Neutrophil (primary cell): ENCODE results near the gene DNAJC13.
"Not testable (repeated sequence)": the region's sequence is repeated elsewhere in the genome, so short reads cannot be mapped to it uniquely, and the experiment has no call there.

Source experiments
- H3K27ac ChIP-seq: fragments of 200-600 bp; sonication (generic); 2 replicates; pipeline ENCODE4 v1.5.1; 2016; ENCODE audit warnings: mild to moderate bottlenecking, moderate library complexity
- H3K27me3 ChIP-seq: fragments of 200-600 bp; sonication (generic); 2 replicates; pipeline ENCODE4 v1.6.0; 2016; ENCODE audit warnings: mild to moderate bottlenecking
- H3K36me3 ChIP-seq: fragments of 200-600 bp; sonication (generic); 2 replicates; pipeline ENCODE4 v1.5.1; 2017
- H3K4me1 ChIP-seq, 2 experiments: fragments of 200-600 bp in 1 of 2; sonication (generic) in 1 of 2; 1 replicate in 1 of 2; 2 replicates in 1 of 2; pipeline versions ENCODE4 v1.5.1 to v1.6.1; 2013 to 2016; ENCODE audit warnings: low read depth in 1 of 2, low read length in 1 of 2, mild to moderate bottlenecking in 1 of 2, moderate library complexity in 1 of 2; ENCODE audit not compliant: control insufficient read depth in 1 of 2, insufficient read depth in 1 of 2
- H3K4me3 ChIP-seq, 2 experiments: fragments of 200-600 bp in 1 of 2; sonication (generic) in 1 of 2; 1 replicate in 1 of 2; 2 replicates in 1 of 2; pipeline ENCODE4 v1.5.1; 2013 to 2016; ENCODE audit warnings: low read depth in 1 of 2, low read length in 1 of 2, mild to moderate bottlenecking in 1 of 2, moderate library complexity in 1 of 2
- H3K9me3 ChIP-seq: fragments of 200-600 bp; sonication (generic); 2 replicates; pipeline ENCODE4 v1.5.1; 2016
- CTCF ChIP-seq: fragments of 200-600 bp; sonication (generic); IDR thresholded peaks from 2 replicates; pipeline ENCODE4 v1.5.1; 2016; ENCODE audit warnings: antibody characterized with exemption

The DNAJC13 gene

GRCh38 chr3:132553826-132554225, 136.5 kb downstream of the DNAJC13 start:
- Histone ChIP-seq H3K36me3 (peaks cover 24% of the 10 kb centered on the region), H3K27ac (no peak overlapping the region), H3K4me1 (peaks cover 0 to 17% of the 10 kb centered on the region in 2 experiments), H3K9me3 (no peaks in the 10 kb centered on the region), H3K4me3 (no peak overlapping the region), H3K27me3 (no peaks in the 10 kb centered on the region)
- TF ChIP-seq CTCF, result no peak

- H3K27ac ChIP-seq, result no peak overlapping the region
- no peaks in the 10 kb centered on the region for H3K27me3 ChIP-seq
- peaks cover 28% of the 10 kb centered on the region for H3K36me3 ChIP-seq
- no peak for TF ChIP-seq CTCF
- peaks cover 0 to 16% of the 10 kb centered on the region in 2 experiments for H3K4me1 ChIP-seq
- no peak overlapping the region for H3K4me3 ChIP-seq
- H3K9me3 ChIP-seq, result no peaks in the 10 kb centered on the region
These were observed 137.1 kb downstream of the DNAJC13 start for GRCh38 chr3:132554437-132554836.

- peaks cover 0 to 5% of the 10 kb centered on the region in 2 experiments for H3K4me1 ChIP-seq
- H3K9me3 ChIP-seq, result no peaks in the 10 kb centered on the region
- no peak for TF ChIP-seq CTCF
- H3K27me3 ChIP-seq, result no peaks in the 10 kb centered on the region
- H3K27ac ChIP-seq, result no peak overlapping the region
- H3K4me3 ChIP-seq, result no peak overlapping the region
- H3K36me3 ChIP-seq, result peaks cover 34% of the 10 kb centered on the region
These were observed 138.2 kb downstream of the DNAJC13 start for GRCh38 chr3:132555306-132556035.

GRCh38 chr3:132556036-132556386, 138.7 kb downstream of the DNAJC13 start:
- not testable (repeated sequence) for H3K4me3 ChIP-seq, H3K9me3 ChIP-seq, H3K4me1 ChIP-seq, H3K27ac ChIP-seq, H3K27me3 ChIP-seq
- H3K36me3 ChIP-seq, result peaks cover 40% of the 10 kb centered on the region

- Histone ChIP-seq H3K4me3 (no peak overlapping the region), H3K27ac (no peak overlapping the region), H3K27me3 (no peaks in the 10 kb centered on the region), H3K4me1 (no peaks in the 10 kb centered on the region), H3K36me3 (peaks cover 41% of the 10 kb centered on the region), H3K9me3 (no peaks in the 10 kb centered on the region)
- no peak for TF ChIP-seq CTCF
These were observed 139.3 kb downstream of the DNAJC13 start for GRCh38 chr3:132556508-132557159.

- Histone ChIP-seq H3K4me1 (no peaks in the 10 kb centered on the region), H3K4me3 (no peak overlapping the region), H3K27me3 (no peaks in the 10 kb centered on the region), H3K27ac (no peak overlapping the region), H3K36me3 (peaks cover 44% of the 10 kb centered on the region), H3K9me3 (no peaks in the 10 kb centered on the region)
- TF ChIP-seq CTCF, result no peak
These were observed 143.7 kb downstream of the DNAJC13 start for GRCh38 chr3:132561003-132561402.
